ENCODE data around the gene SNTG2. TPM values are rescaled to one million over a fixed set of nuclear protein-coding genes. Genes with fewer than 3 reads are reported as not detected.

The SNTG2 gene
- total RNA-seq, 2 donors from 2014 or later, result 0.72 to 1.0 TPM

DNA sequence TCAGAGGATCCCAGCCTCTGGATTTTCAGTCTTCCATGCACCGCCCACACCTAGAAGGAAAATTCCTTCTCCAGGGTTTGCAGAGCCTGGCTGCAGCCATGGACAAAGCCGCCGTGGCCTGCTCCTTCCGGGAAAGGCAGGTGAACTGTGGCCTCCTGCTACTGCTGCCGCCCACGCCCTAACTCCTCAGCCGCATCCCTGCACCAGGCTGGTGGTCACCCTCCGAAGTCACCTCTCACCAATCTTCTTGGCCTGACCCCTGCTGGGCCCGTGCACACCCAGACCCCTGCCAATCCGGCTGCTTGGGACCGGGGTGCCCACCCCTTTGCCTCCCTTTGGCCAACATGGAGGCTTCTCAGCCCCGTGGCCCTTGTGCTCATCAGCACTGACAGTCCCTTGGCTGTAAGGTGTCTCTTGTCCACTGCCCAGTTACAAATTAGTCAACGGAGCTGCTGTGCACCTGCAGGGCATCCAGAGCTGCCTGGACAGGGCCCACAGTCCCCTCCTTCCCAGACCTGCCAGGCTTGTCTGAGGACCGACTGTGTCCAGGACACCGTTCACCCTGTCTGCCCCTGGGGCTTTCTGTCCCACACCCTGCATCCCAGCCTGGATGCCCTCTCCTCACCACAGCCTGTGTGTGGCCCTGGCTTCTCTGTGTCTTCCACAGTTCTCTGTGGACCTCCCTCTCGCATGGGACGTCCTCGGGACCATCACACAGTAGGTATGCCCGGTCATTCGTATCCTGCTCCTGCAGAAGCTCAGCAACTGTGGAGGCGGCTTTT, 332.6 kb downstream of the SNTG2 start:
- Histone ChIP-seq H3K36me3 (no peaks in the 10 kb centered on the region), H3K4me3 (no peak overlapping the region), H3K9me3 (no peaks in the 10 kb centered on the region), H3K27ac (no peak overlapping the region), H3K4me1 (no peaks in the 10 kb centered on the region), H3K9ac (ENCODE audit: low read depth in 2 of 2, low read length in 2 of 2) (no peak overlapping the region), H3K27me3 (no peaks in the 10 kb centered on the region)
- TF ChIP-seq, protein P1, sequence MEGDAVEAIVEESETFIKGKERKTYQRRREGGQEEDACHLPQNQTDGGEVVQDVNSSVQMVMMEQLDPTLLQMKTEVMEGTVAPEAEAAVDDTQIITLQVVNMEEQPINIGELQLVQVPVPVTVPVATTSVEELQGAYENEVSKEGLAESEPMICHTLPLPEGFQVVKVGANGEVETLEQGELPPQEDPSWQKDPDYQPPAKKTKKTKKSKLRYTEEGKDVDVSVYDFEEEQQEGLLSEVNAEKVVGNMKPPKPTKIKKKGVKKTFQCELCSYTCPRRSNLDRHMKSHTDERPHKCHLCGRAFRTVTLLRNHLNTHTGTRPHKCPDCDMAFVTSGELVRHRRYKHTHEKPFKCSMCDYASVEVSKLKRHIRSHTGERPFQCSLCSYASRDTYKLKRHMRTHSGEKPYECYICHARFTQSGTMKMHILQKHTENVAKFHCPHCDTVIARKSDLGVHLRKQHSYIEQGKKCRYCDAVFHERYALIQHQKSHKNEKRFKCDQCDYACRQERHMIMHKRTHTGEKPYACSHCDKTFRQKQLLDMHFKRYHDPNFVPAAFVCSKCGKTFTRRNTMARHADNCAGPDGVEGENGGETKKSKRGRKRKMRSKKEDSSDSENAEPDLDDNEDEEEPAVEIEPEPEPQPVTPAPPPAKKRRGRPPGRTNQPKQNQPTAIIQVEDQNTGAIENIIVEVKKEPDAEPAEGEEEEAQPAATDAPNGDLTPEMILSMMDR (IDR thresholded peaks at IDR 0.05), result no peak
- intact Hi-C loops (cut with DNase I), result no loop called here
- DNase-seq, result no peak

DNA sequence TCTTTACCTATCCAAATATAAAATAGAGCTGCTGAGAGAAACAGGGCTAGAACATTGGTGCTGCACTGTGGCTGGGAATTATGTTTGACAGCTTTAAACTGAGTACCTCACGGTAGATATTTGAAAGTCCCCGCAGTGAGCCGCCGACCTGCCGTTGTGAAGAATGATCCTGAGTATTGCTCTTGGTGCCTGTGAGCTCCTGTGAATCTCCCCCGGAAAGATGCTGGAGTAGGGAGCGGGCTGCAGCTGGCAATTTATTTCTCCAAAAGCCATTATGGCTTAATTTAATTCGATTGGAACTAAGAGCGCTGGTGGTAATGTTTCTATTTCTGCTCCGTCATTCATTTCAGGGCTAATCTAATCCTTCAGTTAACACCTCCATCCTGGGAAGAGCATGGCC, 333.2 kb downstream of the SNTG2 start:
- DNase-seq, result no peak
- H3K27me3 ChIP-seq, result no peaks in the 10 kb centered on the region
- intact Hi-C loops (cut with DNase I), result no loop called here
- no peak overlapping the region for H3K9ac ChIP-seq (ENCODE audit: low read depth in 2 of 2, low read length in 2 of 2)
- H3K36me3 ChIP-seq, result no peaks in the 10 kb centered on the region
- no peaks in the 10 kb centered on the region for H3K4me1 ChIP-seq
- TF ChIP-seq, protein P1 (IDR thresholded peaks at IDR 0.05), result no peak
- no peak overlapping the region for H3K4me3 ChIP-seq
- no peak overlapping the region for H3K27ac ChIP-seq
- no peaks in the 10 kb centered on the region for H3K9me3 ChIP-seq

DNA sequence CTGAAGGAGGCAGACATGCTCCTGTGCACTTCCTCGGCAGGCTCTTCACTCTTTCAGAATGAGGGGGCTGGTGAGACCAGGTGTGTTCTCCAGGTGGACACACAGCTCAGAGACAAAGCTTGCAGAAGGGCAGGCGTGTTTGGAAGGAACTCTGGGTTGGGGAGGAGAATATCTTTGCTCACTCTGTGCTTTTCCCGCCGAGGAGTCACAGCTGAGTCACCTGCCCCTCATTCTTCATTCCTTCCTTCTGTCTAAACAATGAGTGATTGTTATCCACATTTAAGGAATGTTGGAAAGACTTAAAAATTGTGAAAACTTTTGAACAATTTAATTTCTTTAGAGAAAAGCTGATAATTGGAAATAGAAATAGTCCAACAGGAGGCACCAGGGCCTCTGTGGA, 336.3 kb downstream of the SNTG2 start:
- intact Hi-C loops (cut with DNase I), result no loop called here
- H3K27ac ChIP-seq, result no peak overlapping the region
- H3K9me3 ChIP-seq, result no peaks in the 10 kb centered on the region
- no peak for DNase-seq
- no peak overlapping the region for H3K9ac ChIP-seq (ENCODE audit: low read depth in 2 of 2, low read length in 2 of 2)
- H3K27me3 ChIP-seq, result no peaks in the 10 kb centered on the region
- H3K36me3 ChIP-seq, result no peaks in the 10 kb centered on the region
- no peaks in the 10 kb centered on the region for H3K4me1 ChIP-seq
- TF ChIP-seq, protein P1 (IDR thresholded peaks at IDR 0.05), result no peak
- H3K4me3 ChIP-seq, result no peak overlapping the region

DNA sequence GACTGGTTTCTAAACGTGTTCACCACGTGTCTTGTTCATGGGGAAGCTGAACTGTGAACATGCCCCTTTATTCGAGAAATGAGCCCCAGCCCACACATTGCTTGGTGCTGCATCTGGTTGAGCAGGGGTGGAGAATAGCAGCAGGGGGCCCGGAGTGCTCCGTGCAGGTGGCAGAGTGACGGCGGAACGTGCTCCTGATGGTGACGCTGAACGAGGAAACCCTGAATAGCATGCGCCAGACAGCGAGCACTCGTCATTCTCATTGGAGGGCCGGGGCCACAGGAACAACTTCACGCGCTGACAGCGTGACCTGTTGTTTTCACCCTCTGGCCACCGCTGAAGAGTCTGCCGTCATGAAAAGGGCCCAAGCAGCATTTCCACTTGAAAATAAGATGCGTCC, 336.8 kb downstream of the SNTG2 start:
- Histone ChIP-seq H3K27ac (no peak overlapping the region), H3K9ac (ENCODE audit: low read depth in 2 of 2, low read length in 2 of 2) (no peak overlapping the region), H3K4me1 (no peaks in the 10 kb centered on the region), H3K9me3 (no peaks in the 10 kb centered on the region), H3K27me3 (no peaks in the 10 kb centered on the region), H3K4me3 (no peak overlapping the region), H3K36me3 (no peaks in the 10 kb centered on the region)
- DNase-seq, result no peak
- intact Hi-C loops (cut with DNase I), result no loop called here
- TF ChIP-seq, protein P1 (IDR thresholded peaks at IDR 0.05), result no peak

DNA sequence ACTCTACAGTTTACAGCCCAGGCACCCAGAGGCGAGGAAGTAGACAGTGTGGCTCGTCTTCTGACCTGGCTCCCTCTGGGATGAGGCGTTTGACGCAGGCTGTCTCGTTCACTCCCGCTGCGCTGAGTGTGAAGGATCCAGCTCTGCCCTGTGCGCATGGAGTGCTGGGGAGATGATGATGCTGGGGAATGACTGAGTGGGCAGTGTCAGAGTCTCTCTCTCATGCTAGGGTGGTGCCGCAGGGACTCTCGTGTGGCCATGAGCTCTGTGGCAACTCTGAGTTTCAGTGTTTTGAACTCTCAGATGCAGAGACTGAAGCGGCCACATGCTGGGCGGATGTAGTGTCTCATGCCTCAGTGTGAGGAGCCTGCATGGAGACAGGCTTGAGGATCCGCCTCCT, 344.3 kb downstream of the SNTG2 start:
- Histone ChIP-seq H3K9me3 (no peaks in the 10 kb centered on the region), H3K36me3 (no peaks in the 10 kb centered on the region), H3K9ac (ENCODE audit: low read depth in 2 of 2, low read length in 2 of 2) (no peak overlapping the region), H3K27me3 (no peaks in the 10 kb centered on the region), H3K4me3 (no peak overlapping the region), H3K27ac (no peak overlapping the region), H3K4me1 (no peaks in the 10 kb centered on the region)
- intact Hi-C loops (cut with DNase I), result no loop called here
- no peak for DNase-seq
- TF ChIP-seq, protein P1 (IDR thresholded peaks at IDR 0.05), result no peak
